GM21619 (cell line): ENCODE results near the gene GMEB2.

Experiments
- ATAC-seq: cut with Tn5 transposase; IDR thresholded peaks from one replicate; pipeline ENCODE4 v1.9.1; 2021; ENCODE audit not compliant: unreplicated experiment

GMEB2 gene

GRCh38 chr20:63547725-63548480 lies 79.0 kb downstream of the GMEB2 start, which contains the start of gene SRMS:
Gene SRMS, minus strand, starts transcription at chr20:63547749. Its CDS starts 286 bp downstream, at chr20:63547463.
- no peak for ATAC-seq

GRCh38 chr20:63546956-63547724 lies 79.8 kb downstream of the GMEB2 start:
- ATAC-seq: no peak

GRCh38 chr20:63546256-63546955 lies 80.5 kb downstream of the GMEB2 start:
- no peak for ATAC-seq

GRCh38 chr20:63545814-63546213 lies 81.1 kb downstream of the GMEB2 start:
- ATAC-seq: no peak

GRCh38 chr20:63544958-63545516 lies 81.9 kb downstream of the GMEB2 start:
- ATAC-seq: no peak

- ATAC-seq: no peak
Observed at GRCh38 chr20:63544241-63544957, 82.5 kb downstream of the GMEB2 start.

GRCh38 chr20:63543733-63544132 lies 83.2 kb downstream of the GMEB2 start:
- ATAC-seq: no peak

GRCh38 chr20:63543131-63543530 lies 83.8 kb downstream of the GMEB2 start:
- ATAC-seq: no peak

- ATAC-seq: no peak
Observed at GRCh38 chr20:63542696-63543095, 84.2 kb downstream of the GMEB2 start.

- ATAC-seq: no peak
Observed at GRCh38 chr20:63542031-63542559, 84.8 kb downstream of the GMEB2 start.

- ATAC-seq: no peak
Observed at GRCh38 chr20:63541371-63541770, 85.5 kb downstream of the GMEB2 start.

- ATAC-seq: no peak
Observed at GRCh38 chr20:63540417-63541186, 86.3 kb downstream of the GMEB2 start.

- ATAC-seq: no peak
Observed at GRCh38 chr20:63539441-63540370, 87.2 kb downstream of the GMEB2 start.

- ATAC-seq: no peak
Observed at GRCh38 chr20:63539092-63539430, 87.8 kb downstream of the GMEB2 start.

GRCh38 chr20:63538204-63539091 lies 88.5 kb downstream of the GMEB2 start:
- ATAC-seq: no peak
